ENCODE results near the gene CLINT1. TPM values are rescaled to one million over a fixed set of nuclear protein-coding genes. Genes with fewer than 3 reads are reported as not detected.

Gene CLINT1
- total RNA-seq, 1 experiment from 2014 or later = 79.6 TPM

- TF ChIP-seq CBFB (CRISPR knock-in tag; IDR thresholded peaks at IDR 0.05; ENCODE audit: low read depth) (no peak), ARID4B (CRISPR knock-in tag; IDR thresholded peaks at IDR 0.05; ENCODE audit: borderline replicate concordance) (no peak), NFYB (CRISPR knock-in tag; conservative IDR thresholded peaks at IDR 0.05; ENCODE audit: low read depth) (no peak)
- TF ChIP-seq, protein P1, sequence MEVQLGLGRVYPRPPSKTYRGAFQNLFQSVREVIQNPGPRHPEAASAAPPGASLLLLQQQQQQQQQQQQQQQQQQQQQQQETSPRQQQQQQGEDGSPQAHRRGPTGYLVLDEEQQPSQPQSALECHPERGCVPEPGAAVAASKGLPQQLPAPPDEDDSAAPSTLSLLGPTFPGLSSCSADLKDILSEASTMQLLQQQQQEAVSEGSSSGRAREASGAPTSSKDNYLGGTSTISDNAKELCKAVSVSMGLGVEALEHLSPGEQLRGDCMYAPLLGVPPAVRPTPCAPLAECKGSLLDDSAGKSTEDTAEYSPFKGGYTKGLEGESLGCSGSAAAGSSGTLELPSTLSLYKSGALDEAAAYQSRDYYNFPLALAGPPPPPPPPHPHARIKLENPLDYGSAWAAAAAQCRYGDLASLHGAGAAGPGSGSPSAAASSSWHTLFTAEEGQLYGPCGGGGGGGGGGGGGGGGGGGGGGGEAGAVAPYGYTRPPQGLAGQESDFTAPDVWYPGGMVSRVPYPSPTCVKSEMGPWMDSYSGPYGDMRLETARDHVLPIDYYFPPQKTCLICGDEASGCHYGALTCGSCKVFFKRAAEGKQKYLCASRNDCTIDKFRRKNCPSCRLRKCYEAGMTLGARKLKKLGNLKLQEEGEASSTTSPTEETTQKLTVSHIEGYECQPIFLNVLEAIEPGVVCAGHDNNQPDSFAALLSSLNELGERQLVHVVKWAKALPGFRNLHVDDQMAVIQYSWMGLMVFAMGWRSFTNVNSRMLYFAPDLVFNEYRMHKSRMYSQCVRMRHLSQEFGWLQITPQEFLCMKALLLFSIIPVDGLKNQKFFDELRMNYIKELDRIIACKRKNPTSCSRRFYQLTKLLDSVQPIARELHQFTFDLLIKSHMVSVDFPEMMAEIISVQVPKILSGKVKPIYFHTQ (CRISPR knock-in tag; IDR thresholded peaks at IDR 0.05) = no peak
Measured at GRCh38 chr5:157842185-157842584, 16.8 kb downstream of the CLINT1 start (continued).

GRCh38 chr5:157839157-157839795 is 19.7 kb downstream of the CLINT1 start:
- Mint-ChIP-seq H3K27me3 (ENCODE audit: low read depth) (no peaks in the 10 kb centered on the region), H3K4me1 (peaks cover 11% of the 10 kb centered on the region), H3K36me3 (no peaks in the 10 kb centered on the region), H3K9me3 (no peaks in the 10 kb centered on the region), H3K27ac (no peak overlapping the region), H3K4me3 (no peak overlapping the region)
- POLR2A ChIA-PET = no interaction called here
- no peak for TF ChIP-seq ZNF396 (CRISPR knock-in tag; IDR thresholded peaks at IDR 0.05; ENCODE audit: borderline replicate concordance)
- no peak for TF ChIP-seq JAZF1 (CRISPR knock-in tag; IDR thresholded peaks at IDR 0.05)
- TF ChIP-seq, protein P2, sequence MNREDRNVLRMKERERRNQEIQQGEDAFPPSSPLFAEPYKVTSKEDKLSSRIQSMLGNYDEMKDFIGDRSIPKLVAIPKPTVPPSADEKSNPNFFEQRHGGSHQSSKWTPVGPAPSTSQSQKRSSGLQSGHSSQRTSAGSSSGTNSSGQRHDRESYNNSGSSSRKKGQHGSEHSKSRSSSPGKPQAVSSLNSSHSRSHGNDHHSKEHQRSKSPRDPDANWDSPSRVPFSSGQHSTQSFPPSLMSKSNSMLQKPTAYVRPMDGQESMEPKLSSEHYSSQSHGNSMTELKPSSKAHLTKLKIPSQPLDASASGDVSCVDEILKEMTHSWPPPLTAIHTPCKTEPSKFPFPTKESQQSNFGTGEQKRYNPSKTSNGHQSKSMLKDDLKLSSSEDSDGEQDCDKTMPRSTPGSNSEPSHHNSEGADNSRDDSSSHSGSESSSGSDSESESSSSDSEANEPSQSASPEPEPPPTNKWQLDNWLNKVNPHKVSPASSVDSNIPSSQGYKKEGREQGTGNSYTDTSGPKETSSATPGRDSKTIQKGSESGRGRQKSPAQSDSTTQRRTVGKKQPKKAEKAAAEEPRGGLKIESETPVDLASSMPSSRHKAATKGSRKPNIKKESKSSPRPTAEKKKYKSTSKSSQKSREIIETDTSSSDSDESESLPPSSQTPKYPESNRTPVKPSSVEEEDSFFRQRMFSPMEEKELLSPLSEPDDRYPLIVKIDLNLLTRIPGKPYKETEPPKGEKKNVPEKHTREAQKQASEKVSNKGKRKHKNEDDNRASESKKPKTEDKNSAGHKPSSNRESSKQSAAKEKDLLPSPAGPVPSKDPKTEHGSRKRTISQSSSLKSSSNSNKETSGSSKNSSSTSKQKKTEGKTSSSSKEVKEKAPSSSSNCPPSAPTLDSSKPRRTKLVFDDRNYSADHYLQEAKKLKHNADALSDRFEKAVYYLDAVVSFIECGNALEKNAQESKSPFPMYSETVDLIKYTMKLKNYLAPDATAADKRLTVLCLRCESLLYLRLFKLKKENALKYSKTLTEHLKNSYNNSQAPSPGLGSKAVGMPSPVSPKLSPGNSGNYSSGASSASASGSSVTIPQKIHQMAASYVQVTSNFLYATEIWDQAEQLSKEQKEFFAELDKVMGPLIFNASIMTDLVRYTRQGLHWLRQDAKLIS (CRISPR knock-in tag; IDR thresholded peaks at IDR 0.05; ENCODE audit: borderline replicate concordance) = no peak
- no peak for TF ChIP-seq TEAD4 (CRISPR knock-in tag; IDR thresholded peaks at IDR 0.05)
- TF ChIP-seq, protein P3, sequence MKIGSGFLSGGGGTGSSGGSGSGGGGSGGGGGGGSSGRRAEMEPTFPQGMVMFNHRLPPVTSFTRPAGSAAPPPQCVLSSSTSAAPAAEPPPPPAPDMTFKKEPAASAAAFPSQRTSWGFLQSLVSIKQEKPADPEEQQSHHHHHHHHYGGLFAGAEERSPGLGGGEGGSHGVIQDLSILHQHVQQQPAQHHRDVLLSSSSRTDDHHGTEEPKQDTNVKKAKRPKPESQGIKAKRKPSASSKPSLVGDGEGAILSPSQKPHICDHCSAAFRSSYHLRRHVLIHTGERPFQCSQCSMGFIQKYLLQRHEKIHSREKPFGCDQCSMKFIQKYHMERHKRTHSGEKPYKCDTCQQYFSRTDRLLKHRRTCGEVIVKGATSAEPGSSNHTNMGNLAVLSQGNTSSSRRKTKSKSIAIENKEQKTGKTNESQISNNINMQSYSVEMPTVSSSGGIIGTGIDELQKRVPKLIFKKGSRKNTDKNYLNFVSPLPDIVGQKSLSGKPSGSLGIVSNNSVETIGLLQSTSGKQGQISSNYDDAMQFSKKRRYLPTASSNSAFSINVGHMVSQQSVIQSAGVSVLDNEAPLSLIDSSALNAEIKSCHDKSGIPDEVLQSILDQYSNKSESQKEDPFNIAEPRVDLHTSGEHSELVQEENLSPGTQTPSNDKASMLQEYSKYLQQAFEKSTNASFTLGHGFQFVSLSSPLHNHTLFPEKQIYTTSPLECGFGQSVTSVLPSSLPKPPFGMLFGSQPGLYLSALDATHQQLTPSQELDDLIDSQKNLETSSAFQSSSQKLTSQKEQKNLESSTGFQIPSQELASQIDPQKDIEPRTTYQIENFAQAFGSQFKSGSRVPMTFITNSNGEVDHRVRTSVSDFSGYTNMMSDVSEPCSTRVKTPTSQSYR (CRISPR knock-in tag; IDR thresholded peaks at IDR 0.05) = no peak
- TF ChIP-seq SMAD4 (CRISPR knock-in tag; IDR thresholded peaks at IDR 0.05) = no peak
- CTCF ChIA-PET = no interaction called here
- no peak for DNase-seq (ENCODE audit: low spot score)
- ATAC-seq = no peak

All from WTC11 (cell line).